GM12864 (cell line): ENCODE results near the gene NAT16.
A peak's percentile ranks its signal among the peaks of the same experiment; 100 is the strongest.

ENCODE experiments used
- DNase-seq: peaks from one replicate; pipeline ENCODE4 v3.0.0-alpha.2; 2011; ENCODE audit warnings: low read depth
- H3K4me3 ChIP-seq: 2 replicates; pipeline ENCODE4 v1.5.1; 2011; ENCODE audit warnings: mild to moderate bottlenecking, low read depth, low read length, control low read depth
- CTCF ChIP-seq: IDR thresholded peaks from 2 replicates; pipeline ENCODE4 v1.5.1; 2011; ENCODE audit warnings: low read depth, mild to moderate bottlenecking, moderate library complexity, low read length, control low read depth, inconsistent platforms; ENCODE audit errors: missing control alignments

The NAT16 gene

GRCh38 chr7:101155303-101155702 is 24.8 kb downstream of the NAT16 start:
- no peak for DNase-seq
- peak overlapping the region; percentile 78 for H3K4me3 ChIP-seq
- no peak for TF ChIP-seq CTCF

- H3K4me3 ChIP-seq = peak overlapping the region; percentile 78
- peak; percentile 4 for TF ChIP-seq CTCF
- no peak for DNase-seq
These were observed 25.4 kb downstream of the NAT16 start for GRCh38 chr7:101154693-101155102.

- H3K4me3 ChIP-seq = peak within 1 kb of the TSS; percentile 78
- DNase-seq = peak; percentile 96
- TF ChIP-seq CTCF = no peak
These were observed 26.0 kb downstream of the NAT16 start, which contains the start of gene AP1S1 for GRCh38 chr7:101153969-101154692. Gene AP1S1 (plus strand): TSS chr7:101154476. CDS start chr7:101154515, 39 bp downstream.

GRCh38 chr7:101151908-101152651 is 28.0 kb downstream of the NAT16 start:
- DNase-seq = no peak
- no peak overlapping the region for H3K4me3 ChIP-seq

GRCh38 chr7:101140746-101141382 is 39.2 kb downstream of the NAT16 start:
- no peak overlapping the region for H3K4me3 ChIP-seq
- DNase-seq = no peak
- no peak for TF ChIP-seq CTCF

More at GRCh38 chr7:101151908-101152651, 28.0 kb downstream of the NAT16 start:
- no peak for TF ChIP-seq CTCF

GRCh38 chr7:101140339-101140699 is 39.8 kb downstream of the NAT16 start:
- H3K4me3 ChIP-seq = no peak overlapping the region
- no peak for TF ChIP-seq CTCF
- DNase-seq = no peak
